Caco-2 (cell line): ENCODE results near the gene KIF18A. TPM values are rescaled to one million over a fixed set of nuclear protein-coding genes. Genes with fewer than 3 reads are reported as not detected.

Experiments
- BruUV-seq: library from RNA; stranded (reverse); fragments of 400-500 nt; replicated peaks from 2 replicates; lab custom pipeline; 2021; lab: Mats Ljungman, UMichigan
- CTCF ChIA-PET: fragments of 300-600 bp; sonication (Branson Sonifier 250); formaldehyde crosslinking; loops from one replicate; lab custom pipeline; 2022; ENCODE audit warnings: antibody characterized with exemption; lab: Charles Lee
- POLR2A ChIA-PET: fragments of 300-600 bp; sonication (Branson Sonifier 250); formaldehyde crosslinking; loops from one replicate; lab custom pipeline; 2022; ENCODE audit warnings: antibody characterized with exemption; lab: Charles Lee
- DNase-seq, 2 experiments: peaks; one replicate each; pipeline versions ENCODE4 v3.0.0 to v3.0.0-alpha.2; 2020 to 2022
- H3K27me3 ChIP-seq: replicated peaks from 2 replicates; pipeline ENCODE4 v1.6.0; 2011; ENCODE audit warnings: low read length; ENCODE audit not compliant: control insufficient read depth, insufficient read depth
- H3K36me3 ChIP-seq: 2 replicates; pipeline ENCODE4 v1.5.1; 2011; ENCODE audit warnings: low read length; ENCODE audit not compliant: control insufficient read depth, insufficient read depth
- H3K4me1 ChIP-seq: fragments of 250-450 bp; sonication (Bioruptor Pico); 2 replicates; pipeline ENCODE4 v1.5.1; 2020; ENCODE audit warnings: mild to moderate bottlenecking
- H3K4me3 ChIP-seq: 2 replicates; pipeline ENCODE4 v1.5.1; 2011; ENCODE audit warnings: low read depth, mild to moderate bottlenecking, control low read depth, low read length
- H3K9me3 ChIP-seq: fragments of 250-450 bp; sonication (Bioruptor Pico); 2 replicates; pipeline ENCODE4 v1.5.1; 2020; ENCODE audit warnings: mild to moderate bottlenecking, moderate library complexity
- H3K27ac Mint-ChIP-seq: one replicate; pipeline ENCODE4 v1.8.0; 2022; ENCODE audit warnings: mixed read lengths; ENCODE audit not compliant: unreplicated experiment
- H3K27me3 Mint-ChIP-seq: one replicate; pipeline ENCODE4 v1.8.0; 2022; ENCODE audit warnings: mixed read lengths; ENCODE audit not compliant: insufficient read depth, unreplicated experiment
- H3K36me3 Mint-ChIP-seq: one replicate; pipeline ENCODE4 v1.8.0; 2022; ENCODE audit warnings: mild to moderate bottlenecking, mixed read lengths; ENCODE audit not compliant: insufficient read depth, unreplicated experiment
- H3K4me1 Mint-ChIP-seq: one replicate; pipeline ENCODE4 v1.8.0; 2022; ENCODE audit warnings: low read depth, mixed read lengths; ENCODE audit not compliant: unreplicated experiment
- H3K4me3 Mint-ChIP-seq: one replicate; pipeline ENCODE4 v1.8.0; 2022; ENCODE audit warnings: mild to moderate bottlenecking, moderate library complexity, mixed read lengths; ENCODE audit not compliant: unreplicated experiment
- H3K9me3 Mint-ChIP-seq: one replicate; pipeline ENCODE4 v1.8.0; 2022; ENCODE audit warnings: mixed read lengths; ENCODE audit not compliant: unreplicated experiment
- CTCF ChIP-seq, 2 experiments: fragments of 200-600 bp in 1 of 2; IDR thresholded peaks; 1 replicate in 1 of 2; 2 replicates in 1 of 2; pipeline versions ENCODE4 v1.5.1 to v1.8.0; 2011 to 2022; ENCODE audit warnings: antibody characterized with exemption in 1 of 2, control low read depth in 1 of 2, inconsistent platforms in 1 of 2, low read depth in 1 of 2, low read length in 1 of 2, mild to moderate bottlenecking in 1 of 2, moderate library complexity in 1 of 2; ENCODE audit not compliant: insufficient read depth in 1 of 2, severe bottlenecking in 1 of 2, unreplicated experiment in 1 of 2
- intact Hi-C: fragments of 100-400 bp; cut with micrococcal nuclease; formaldehyde crosslinking; loops from one replicate; pipeline ENCODE4 v1.10.0; 2022; ENCODE audit not compliant: unreplicated experiment
- total RNA-seq: library from RNA; stranded (reverse); gene quantifications from 2 replicates; pipeline ENCODE4 v1.2.3, GENCODE V29; 2022

The KIF18A gene
- total RNA-seq, 1 experiment from 2014 or later: 22.3 TPM

GRCh38 chr11:28106353-28107043 is 1.5 kb downstream of the KIF18A start:
- no peaks in the 10 kb centered on the region for H3K9me3 Mint-ChIP-seq
- Histone ChIP-seq H3K4me1 (peaks cover 12% of the 10 kb centered on the region; the same call in 1 of the 2 replicates), H3K36me3 (no peaks in the 10 kb centered on the region), H3K4me3 (peak overlapping the region; percentile 52), H3K27me3 (no peaks in the 10 kb centered on the region), H3K9me3 (no peaks in the 10 kb centered on the region)
- intact Hi-C loops: no loop called here
- H3K4me1 Mint-ChIP-seq: peaks cover 6% of the 10 kb centered on the region
- H3K27ac Mint-ChIP-seq: no peak overlapping the region
- no TSS peak for BruUV-seq
- no peak for TF ChIP-seq CTCF (IDR thresholded peaks at IDR 0.05; ENCODE audit: insufficient read depth in 1 of 2, low read depth in 1 of 2, low read length in 1 of 2, severe bottlenecking in 1 of 2, unreplicated experiment in 1 of 2)
- H3K27me3 Mint-ChIP-seq: no peaks in the 10 kb centered on the region
- H3K4me3 Mint-ChIP-seq: peak overlapping the region; percentile 94
- ChIA-PET CTCF (interaction anchor here (1.6 kb wide), 1 partner anchor 407 kb away, joined by 7 read pairs; the partner anchor contains the start of gene BDNF), POLR2A (interaction anchor here (0.7 kb wide), 1 partner anchor 220 kb away, joined by 7 read pairs; no protein-coding TSS in a partner anchor)
- DNase-seq: no peak
- H3K36me3 Mint-ChIP-seq: peaks cover 8% of the 10 kb centered on the region

GRCh38 chr11:28105869-28106268 is 2.1 kb downstream of the KIF18A start:
- Histone ChIP-seq H3K36me3 (no peaks in the 10 kb centered on the region), H3K4me1 (peaks cover 10% of the 10 kb centered on the region; the same call in 1 of the 2 replicates), H3K27me3 (no peaks in the 10 kb centered on the region), H3K9me3 (no peaks in the 10 kb centered on the region), H3K4me3 (no peak overlapping the region)
- peaks cover 6% of the 10 kb centered on the region for H3K4me1 Mint-ChIP-seq
- no TSS peak for BruUV-seq
- POLR2A ChIA-PET: interaction anchor here (0.7 kb wide), 1 partner anchor 220 kb away, joined by 7 read pairs; no protein-coding TSS in a partner anchor
- peak overlapping the region; percentile 94 for H3K4me3 Mint-ChIP-seq
- CTCF ChIA-PET: no interaction called here
- TF ChIP-seq CTCF (IDR thresholded peaks at IDR 0.05; ENCODE audit: insufficient read depth in 1 of 2, low read depth in 1 of 2, low read length in 1 of 2, severe bottlenecking in 1 of 2, unreplicated experiment in 1 of 2): no peak
- H3K9me3 Mint-ChIP-seq: no peaks in the 10 kb centered on the region
- DNase-seq: no peak
- intact Hi-C loops: no loop called here
- H3K27ac Mint-ChIP-seq: no peak overlapping the region
- H3K27me3 Mint-ChIP-seq: no peaks in the 10 kb centered on the region
- H3K36me3 Mint-ChIP-seq: peaks cover 8% of the 10 kb centered on the region

GRCh38 chr11:28104984-28105383 is 3.0 kb downstream of the KIF18A start:
- peaks cover 10% of the 10 kb centered on the region; the same call in 1 of the 2 replicates for H3K4me1 ChIP-seq
- no peak for TF ChIP-seq CTCF (IDR thresholded peaks at IDR 0.05; ENCODE audit: insufficient read depth in 1 of 2, low read depth in 1 of 2, low read length in 1 of 2, severe bottlenecking in 1 of 2, unreplicated experiment in 1 of 2)

More at GRCh38 chr11:28104984-28105383, 3.0 kb downstream of the KIF18A start:
- CTCF ChIA-PET: no interaction called here
- intact Hi-C loops: no loop called here
- DNase-seq: no peak
- Mint-ChIP-seq H3K27ac (no peak overlapping the region), H3K9me3 (no peaks in the 10 kb centered on the region), H3K4me1 (peaks cover 6% of the 10 kb centered on the region), H3K4me3 (no peak overlapping the region), H3K27me3 (no peaks in the 10 kb centered on the region), H3K36me3 (peaks cover 8% of the 10 kb centered on the region)
- Histone ChIP-seq H3K36me3 (no peaks in the 10 kb centered on the region), H3K4me3 (no peak overlapping the region), H3K27me3 (no peaks in the 10 kb centered on the region), H3K9me3 (no peaks in the 10 kb centered on the region)
- POLR2A ChIA-PET: interaction anchor here (0.6 kb wide), 1 partner anchor 404 kb away, joined by 3 read pairs; no protein-coding TSS in a partner anchor
- no TSS peak for BruUV-seq
